Stomach (tissue), 9 donors: ENCODE results near the gene ABCA3. TPM values are rescaled to one million over a fixed set of nuclear protein-coding genes. Genes with fewer than 3 reads are reported as not detected.
"Not testable (repeated sequence)": the region's sequence is repeated elsewhere in the genome, so short reads cannot be mapped to it uniquely, and the experiment has no call there.

Experiments
- DNase-seq, 2 donors: peaks; one replicate each; pipeline versions ENCODE4 v3.0.0 to v3.0.0-alpha.2; 2013 to 2019
- H3K27ac ChIP-seq, 5 donors: fragments of 200-600 bp in 4 of 5; sonication (generic) in 4 of 5; one replicate each; pipeline ENCODE4 v1.5.1; 2013 to 2019; ENCODE audit warnings: mild to moderate bottlenecking in 1 of 5, moderate library complexity in 1 of 5
- H3K27me3 ChIP-seq, 3 donors: fragments of 200-600 bp; sonication (generic); one replicate each; pipeline ENCODE4 v1.5.1; 2017 to 2019; ENCODE audit warnings: mixed run types in 1 of 3
- H3K36me3 ChIP-seq, 4 donors: fragments of 200-600 bp; sonication (generic); 1 replicate in 3 of 4; 2 replicates in 1 of 4; pipeline ENCODE4 v1.5.1; 2016 to 2019
- H3K4me1 ChIP-seq, 4 donors: fragments of 200-600 bp; sonication (generic); one replicate each; pipeline ENCODE4 v1.5.1; 2016 to 2019
- H3K4me3 ChIP-seq, 4 donors: fragments of 200-600 bp; sonication (generic) in 3 of 4; one replicate each; pipeline ENCODE4 v1.5.1; 2016 to 2019; ENCODE audit warnings: mild to moderate bottlenecking in 1 of 4
- H3K9me3 ChIP-seq, 4 donors: fragments of 200-600 bp; sonication (generic); one replicate each; pipeline ENCODE4 v1.5.1; 2016 to 2019
- EP300 ChIP-seq: sonication (generic); formaldehyde crosslinking; IDR thresholded peaks from one replicate; pipeline ENCODE4 v1.6.1; 2017; ENCODE audit warnings: antibody characterized with exemption
- POLR2A ChIP-seq, 4 donors: fragments of 450-650 bp; IDR thresholded peaks; one replicate each; pipeline ENCODE4 v1.6.1; 2016; ENCODE audit warnings: antibody characterized with exemption in 4 of 4, control low read depth in 2 of 4, mild to moderate bottlenecking in 1 of 4, moderate library complexity in 1 of 4
- POLR2AphosphoS5 ChIP-seq, 3 donors: sonication (generic); formaldehyde crosslinking; IDR thresholded peaks; one replicate each; pipeline ENCODE4 v1.6.1; 2016; ENCODE audit warnings: antibody characterized with exemption in 3 of 3
- WGBS, 5 donors: extraction: QIAGEN DNeasy Blood & Tissue Kit in 3 of 5; methylation state at CpG; one replicate each; pipeline versions ENCODE4 v1.1.5 to v1.1.7; 2013 to 2018; 5-methylcytosine and 5-hydroxymethylcytosine counted together
- intact Hi-C: fragments of 100-400 bp; cut with DNase I; formaldehyde crosslinking; loops from one replicate; pipeline ENCODE4 v1.15.1; 2023; ENCODE audit warnings: low total_unique reads
- polyA plus RNA-seq, 3 donors: library from polyadenylated mRNA; stranded (reverse); fragments of 200-250 nt; gene quantifications; one replicate each; pipeline ENCODE4 v1.2.3, GENCODE V29; 2013
- total RNA-seq, 5 donors: library from RNA; depleted of rRNA; stranded (reverse); fragments of >200 nt; gene quantifications; one replicate each; pipeline versions ENCODE4 v1.1.0 to v1.2.3, GENCODE V29; 2014 to 2016
- TF ChIP-seq, protein P1 (sequence below), 7 experiments: fragments of 450-650 bp in 4 of 7; fragments of 200-600 bp in 3 of 7; sonication (generic) in 3 of 7; IDR thresholded peaks; one replicate each; pipeline ENCODE4 v1.5.1; 2016 to 2019; ENCODE audit warnings: antibody characterized with exemption in 7 of 7, control low read depth in 2 of 7, mild to moderate bottlenecking in 1 of 7
- donor health status: healthy with polysubstance abuse.
- donor health status: Bipolar disorder and iron deficiency.
- donor health status: healthy.

Gene ABCA3
- total and polyA plus RNA-seq, 8 donors: 0.61 to 39.3 (median 3.9) TPM

DNA sequence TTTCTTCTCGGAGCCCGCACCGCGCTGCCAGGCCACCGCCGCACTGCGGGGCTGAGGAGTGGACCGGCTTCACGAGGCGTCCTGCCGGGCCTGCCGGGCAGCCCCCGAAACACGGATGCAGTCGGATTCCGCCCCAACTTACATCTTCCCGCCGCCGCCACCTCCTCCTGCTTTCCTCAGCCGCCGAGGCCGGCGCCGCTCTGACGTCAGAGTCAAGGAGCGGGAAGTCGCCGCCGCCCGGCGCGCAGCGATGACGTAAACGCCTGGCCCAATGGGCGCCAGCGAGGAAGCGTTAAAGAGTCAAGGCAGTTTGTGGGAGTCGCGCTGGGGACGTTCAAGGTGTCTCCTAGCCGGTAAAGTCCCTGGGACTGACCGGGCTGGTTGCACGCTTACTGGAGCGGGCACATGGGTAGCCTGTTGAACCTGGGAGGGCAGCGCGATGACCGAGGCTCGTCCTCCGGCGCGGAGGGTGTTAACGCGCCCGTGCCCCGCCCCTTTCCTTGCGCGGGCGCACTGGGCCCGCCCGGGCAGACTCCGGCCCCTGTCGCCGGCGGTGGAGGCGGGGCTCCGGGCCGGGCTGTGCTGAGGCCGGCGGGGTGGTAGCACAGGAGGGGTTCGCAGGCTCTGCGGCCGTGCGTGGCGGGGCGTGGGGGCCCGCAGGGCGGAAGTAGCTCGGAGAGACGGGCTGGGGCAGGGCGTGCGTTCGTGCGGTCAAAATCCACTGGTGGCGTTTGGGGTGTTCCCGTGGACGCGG, 72.4 kb downstream of the ABCA3 start, which contains the start of gene RNPS1:
RNPS1 (minus strand) TSS at position 214 of the 754 bp plus-strand sequence. CDS start 3,483 bp downstream, outside the sequence.
- intact Hi-C loops: no loop called here
- Histone ChIP-seq H3K4me1 (peaks cover 27 to 64% (median 43%) of the 10 kb centered on the region in 4 donors), H3K27me3 (no peaks in the 10 kb centered on the region), H3K9me3 (no peaks in the 10 kb centered on the region), H3K36me3 (peaks cover 12 to 24% (median 15%) of the 10 kb centered on the region in 4 donors), H3K4me3 (peak within 1 kb of the TSS; percentile 75 to 81 (median 78)), H3K27ac (peak within 1 kb of the TSS; percentile 90 to 97 (median 95))
- no peak for TF ChIP-seq EP300
- peak; percentile 97 to 100 (median 99) for TF ChIP-seq POLR2AphosphoS5 (IDR thresholded peaks at IDR 0.05)
- TF ChIP-seq, protein P1, sequence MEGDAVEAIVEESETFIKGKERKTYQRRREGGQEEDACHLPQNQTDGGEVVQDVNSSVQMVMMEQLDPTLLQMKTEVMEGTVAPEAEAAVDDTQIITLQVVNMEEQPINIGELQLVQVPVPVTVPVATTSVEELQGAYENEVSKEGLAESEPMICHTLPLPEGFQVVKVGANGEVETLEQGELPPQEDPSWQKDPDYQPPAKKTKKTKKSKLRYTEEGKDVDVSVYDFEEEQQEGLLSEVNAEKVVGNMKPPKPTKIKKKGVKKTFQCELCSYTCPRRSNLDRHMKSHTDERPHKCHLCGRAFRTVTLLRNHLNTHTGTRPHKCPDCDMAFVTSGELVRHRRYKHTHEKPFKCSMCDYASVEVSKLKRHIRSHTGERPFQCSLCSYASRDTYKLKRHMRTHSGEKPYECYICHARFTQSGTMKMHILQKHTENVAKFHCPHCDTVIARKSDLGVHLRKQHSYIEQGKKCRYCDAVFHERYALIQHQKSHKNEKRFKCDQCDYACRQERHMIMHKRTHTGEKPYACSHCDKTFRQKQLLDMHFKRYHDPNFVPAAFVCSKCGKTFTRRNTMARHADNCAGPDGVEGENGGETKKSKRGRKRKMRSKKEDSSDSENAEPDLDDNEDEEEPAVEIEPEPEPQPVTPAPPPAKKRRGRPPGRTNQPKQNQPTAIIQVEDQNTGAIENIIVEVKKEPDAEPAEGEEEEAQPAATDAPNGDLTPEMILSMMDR (IDR thresholded peaks at IDR 0.05): no peak
- TF ChIP-seq POLR2A (IDR thresholded peaks at IDR 0.05): peak in 2 of 4 donors; percentile 95 to 98
- 0 to 2% (median 0%) methylated on average over 33 to 88 of the region's 88 CpGs for WGBS, 5 donors
- peak; percentile 98 to 99 for DNase-seq

DNA sequence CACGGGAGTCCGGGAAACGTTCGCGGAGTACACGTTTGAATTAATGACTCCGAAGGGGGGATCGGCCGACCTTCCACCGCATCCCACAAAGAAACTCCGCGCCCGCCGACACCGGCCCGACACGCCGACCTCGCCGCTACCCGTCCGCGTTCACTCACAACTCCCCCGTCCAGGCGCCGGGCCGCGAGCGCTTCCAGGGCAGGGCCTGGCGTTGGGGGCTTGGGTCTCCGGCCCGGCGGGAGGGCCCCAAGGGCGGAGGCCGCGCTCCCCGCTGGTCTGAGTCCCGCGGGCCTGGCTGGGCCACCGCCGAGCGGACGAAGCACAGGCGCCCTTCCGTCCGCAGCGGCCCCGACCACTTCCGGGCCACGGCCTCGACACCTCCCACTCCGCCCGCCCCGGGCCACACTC, 73.0 kb downstream of the ABCA3 start:
- intact Hi-C loops, H3K27me3 ChIP-seq, DNase-seq, H3K9me3 ChIP-seq: not testable (repeated sequence)
- Histone ChIP-seq H3K4me3 (peak overlapping the region; percentile 75 to 81 (median 78)), H3K4me1 (peaks cover 27 to 64% (median 43%) of the 10 kb centered on the region in 4 donors), H3K36me3 (peaks cover 18 to 30% (median 21%) of the 10 kb centered on the region in 4 donors), H3K27ac (peak overlapping the region; percentile 90 to 97 (median 95))
- 0 to 1% (median 0%) methylated on average over 32 to 54 of the region's 54 CpGs for WGBS, 5 donors

DNA sequence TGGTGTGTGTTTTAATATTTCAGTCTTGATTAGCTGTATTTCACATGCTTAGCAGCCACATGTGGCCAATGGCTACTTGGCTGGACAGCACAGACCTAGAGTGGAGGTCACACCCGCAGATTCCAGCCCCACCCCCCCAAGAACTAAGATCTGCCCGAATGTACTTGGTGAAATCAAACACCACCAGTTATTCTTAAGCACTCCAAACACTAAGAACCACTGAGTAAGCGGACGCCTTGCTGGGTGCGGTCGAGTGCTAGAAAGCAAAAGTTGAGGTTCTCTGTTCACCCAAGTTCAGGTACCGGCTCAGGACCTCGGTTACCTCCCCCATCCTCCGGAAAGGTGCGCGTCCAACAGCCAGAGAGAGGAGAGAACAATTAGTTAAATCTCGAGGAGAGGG, 73.6 kb downstream of the ABCA3 start:
- intact Hi-C loops: not testable (repeated sequence)
- peak overlapping the region in 4 of 5 donors; percentile 90 to 96 (median 93) for H3K27ac ChIP-seq

DNA sequence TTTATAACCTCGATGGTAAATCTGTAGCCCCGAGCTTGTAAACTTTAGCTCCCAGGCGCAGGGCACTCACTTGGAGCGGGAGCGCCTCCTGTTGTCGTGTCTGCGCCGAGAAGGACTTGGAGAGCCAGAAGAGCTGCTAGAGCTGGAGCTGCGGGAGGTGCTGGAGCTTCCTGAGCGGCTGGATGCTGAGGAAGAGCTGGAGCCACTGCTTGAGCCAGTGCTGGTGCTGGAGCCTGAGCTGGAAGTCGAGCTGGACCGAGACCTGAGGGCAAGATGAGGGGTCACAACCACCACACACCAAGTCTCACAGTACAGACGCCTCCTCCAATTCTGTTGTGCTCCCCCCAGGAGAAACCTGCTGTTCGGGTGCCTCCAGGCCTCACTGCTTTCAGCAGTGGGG, 77.5 kb downstream of the ABCA3 start:
- H3K4me3 ChIP-seq, H3K9me3 ChIP-seq, H3K27me3 ChIP-seq, intact Hi-C loops, DNase-seq, H3K27ac ChIP-seq: not testable (repeated sequence)
- Histone ChIP-seq H3K36me3 (peaks cover 53 to 70% (median 66%) of the 10 kb centered on the region in 4 donors), H3K4me1 (peaks cover 18 to 36% (median 23%) of the 10 kb centered on the region in 4 donors)
- WGBS, 5 donors: 82 to 89% (median 84%) methylated on average over 11 to 14 of the region's 14 CpGs

More for the DNA sequence above, 73.6 kb downstream of the ABCA3 start:
- not testable (repeated sequence) for DNase-seq, H3K27me3 ChIP-seq, H3K9me3 ChIP-seq
- Histone ChIP-seq H3K4me3 (peak overlapping the region; percentile 75 to 81 (median 78)), H3K36me3 (peaks cover 24 to 33% (median 27%) of the 10 kb centered on the region in 4 donors), H3K4me1 (peaks cover 27 to 62% (median 43%) of the 10 kb centered on the region in 4 donors)
- WGBS, 5 donors: 3 to 6% (median 4%) methylated on average over 2 to 11 of the region's 12 CpGs

DNA sequence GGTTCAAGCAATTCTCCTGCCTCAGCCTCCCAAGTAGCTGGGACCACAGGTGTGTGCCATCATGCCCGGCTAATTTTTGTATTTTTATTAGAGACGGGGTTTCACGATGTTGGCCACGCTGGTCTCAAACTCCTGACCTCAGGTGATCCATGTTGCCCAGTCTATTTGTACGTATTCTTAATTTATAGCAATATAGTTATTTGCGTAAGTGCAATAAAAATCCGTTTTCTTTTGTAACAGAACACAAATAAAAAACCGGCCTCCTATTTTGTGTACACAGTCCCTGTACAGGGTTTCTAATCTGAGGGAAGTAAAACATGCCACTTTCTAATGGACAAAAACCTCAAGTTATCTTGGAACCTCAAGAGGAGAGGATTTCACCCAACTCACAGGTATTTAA, 80.3 kb downstream of the ABCA3 start:
- peaks cover under 1 to 18% (median 8%) of the 10 kb centered on the region in 4 donors for H3K4me1 ChIP-seq
- intact Hi-C loops: no loop called here
- H3K27me3 ChIP-seq: no peaks in the 10 kb centered on the region
- peaks cover 81 to 96% (median 91%) of the 10 kb centered on the region in 4 donors for H3K36me3 ChIP-seq
- no peak overlapping the region for H3K27ac ChIP-seq
- H3K4me3 ChIP-seq: no peak overlapping the region
- no peaks in the 10 kb centered on the region for H3K9me3 ChIP-seq
- no peak for DNase-seq
- 89 to 92% (median 90%) methylated on average over 8 of the region's 8 CpGs for WGBS, 5 donors
- TF ChIP-seq POLR2AphosphoS5 (IDR thresholded peaks at IDR 0.05) (no peak), POLR2A (IDR thresholded peaks at IDR 0.05) (no peak), EP300 (no peak)
- TF ChIP-seq, protein P1 (IDR thresholded peaks at IDR 0.05): no peak

DNA sequence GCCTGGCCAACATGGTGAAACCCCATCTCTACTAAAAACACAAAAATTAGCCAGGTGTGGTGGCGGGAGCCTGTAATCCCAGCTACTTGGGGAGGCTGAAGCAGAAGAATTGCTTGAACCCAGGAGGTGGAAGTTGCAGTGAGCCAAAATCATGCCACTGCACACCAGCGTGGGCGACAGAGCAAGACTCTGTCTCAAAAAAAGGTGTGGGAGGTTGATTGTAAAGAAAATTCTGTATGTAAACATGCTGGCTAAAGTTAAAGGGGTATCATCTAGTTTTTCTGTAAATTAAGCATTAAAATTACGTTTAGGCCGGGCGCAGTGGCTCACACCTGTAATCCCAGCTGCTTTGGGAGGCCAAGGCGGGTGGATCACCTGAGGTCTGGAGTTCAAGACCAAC, 82.0 kb downstream of the ABCA3 start:
- H3K36me3 ChIP-seq: peaks cover 90 to 100% (median 100%) of the 10 kb centered on the region in 4 donors
- DNase-seq, H3K9me3 ChIP-seq, H3K4me1 ChIP-seq, H3K4me3 ChIP-seq, H3K27ac ChIP-seq, H3K27me3 ChIP-seq: not testable (repeated sequence)
- intact Hi-C loops: loop anchor here (10.0 kb wide), 1 partner anchor 54 kb away; the partner anchor contains the start of gene MLST8
- WGBS, 5 donors: 92 to 100% (median 94%) methylated on average over 7 of the region's 7 CpGs
